GM19238 (cell line): Measurements from ENCODE around the gene GIPC3.
"Not testable (repeated sequence)": the region's sequence is repeated elsewhere in the genome, so short reads cannot be mapped to it uniquely, and the experiment has no call there.

Experiments used
- DNase-seq: peaks from one replicate; pipeline ENCODE4 v3.0.0; 2011; ENCODE audit warnings: low spot score; ENCODE audit not compliant: insufficient read length

GIPC3 gene

GRCh38 chr19:3576696-3577443 is 8.4 kb upstream of the GIPC3 start:
- no peak for DNase-seq

GRCh38 chr19:3577723-3578344 is 7.4 kb upstream of the GIPC3 start:
- DNase-seq = no peak

- no peak for DNase-seq
Measured at GRCh38 chr19:3578390-3578789, 6.9 kb upstream of the GIPC3 start.

- no peak for DNase-seq
Measured at GRCh38 chr19:3580156-3580934, 4.9 kb upstream of the GIPC3 start.

- not testable (repeated sequence) for DNase-seq
Measured at GRCh38 chr19:3581792-3582191, 3.5 kb upstream of the GIPC3 start.

- DNase-seq = not testable (repeated sequence)
Measured at GRCh38 chr19:3584036-3584802, 1.1 kb upstream of the GIPC3 start.

- no peak for DNase-seq
Measured at GRCh38 chr19:3586127-3586626, 899 bp downstream of the GIPC3 start.

GRCh38 chr19:3586707-3587346 is 1.5 kb downstream of the GIPC3 start:
- DNase-seq = no peak

- no peak for DNase-seq
Measured at GRCh38 chr19:3589439-3589838, 4.2 kb downstream of the GIPC3 start.

- DNase-seq = no peak
Measured at GRCh38 chr19:3589949-3590348, 4.7 kb downstream of the GIPC3 start.

GRCh38 chr19:3590991-3591659 is 5.8 kb downstream of the GIPC3 start:
- no peak for DNase-seq

- DNase-seq = no peak
Measured at GRCh38 chr19:3591876-3592613, 6.8 kb downstream of the GIPC3 start.

GRCh38 chr19:3593156-3593555 is 7.9 kb downstream of the GIPC3 start:
- no peak for DNase-seq

- no peak for DNase-seq
Measured at GRCh38 chr19:3595521-3596061, 10.3 kb downstream of the GIPC3 start.

- no peak for DNase-seq
Measured at GRCh38 chr19:3599776-3600187, 14.5 kb downstream of the GIPC3 start.

- no peak for DNase-seq
Measured at GRCh38 chr19:3601021-3601420, 15.7 kb downstream of the GIPC3 start.

- DNase-seq = no peak
Measured at GRCh38 chr19:3603121-3603811, 18.0 kb downstream of the GIPC3 start.

GRCh38 chr19:3604227-3604986 is 19.1 kb downstream of the GIPC3 start:
- DNase-seq = no peak
